NCI-H2227 treated with DMSO at 0.1 percent for 48 hours (cell line): ENCODE data around the gene BRICD5.

Experiments
- DNase-seq: peaks from one replicate; lab custom pipeline; 2025; lab: John Stamatoyannopoulos, UW

BRICD5 gene

DNA sequence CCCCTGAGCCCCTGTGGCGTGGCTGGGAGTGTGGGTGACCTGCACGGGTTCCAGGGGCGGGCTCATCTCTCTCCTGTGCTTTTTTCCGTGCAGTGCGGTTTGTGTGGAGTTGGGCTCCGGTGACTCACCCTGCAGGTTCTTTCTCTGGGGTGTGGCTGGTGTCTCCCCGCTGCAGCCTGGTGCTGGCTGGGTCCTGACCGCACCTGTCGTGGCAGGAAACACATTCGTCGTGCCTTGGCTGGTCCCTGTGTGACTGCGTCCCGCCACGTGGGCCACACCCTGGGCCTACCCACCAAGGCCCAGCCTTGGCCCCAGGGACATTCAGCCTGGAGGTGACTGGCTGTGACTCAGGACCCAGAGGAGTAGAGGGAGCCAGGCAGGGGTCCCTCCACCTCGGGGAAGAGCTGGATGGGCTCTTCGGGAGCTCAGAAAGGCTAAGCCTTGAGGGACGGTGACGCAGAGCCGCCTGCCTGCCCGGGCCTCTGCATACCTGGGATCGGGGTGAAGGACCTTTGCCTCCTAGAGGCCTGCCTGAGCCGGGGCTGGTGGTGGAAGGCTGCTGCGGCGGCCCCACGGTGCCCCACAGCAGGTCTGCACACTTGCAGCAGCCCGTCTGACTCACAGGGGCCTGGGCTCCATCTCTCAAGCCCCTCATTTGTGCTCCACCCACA, 47.3 kb downstream of the BRICD5 start:
- no peak for DNase-seq

- DNase-seq: no peak
Observed at GRCh38 chr16:2162676-2163118, 48.0 kb downstream of the BRICD5 start.

DNA sequence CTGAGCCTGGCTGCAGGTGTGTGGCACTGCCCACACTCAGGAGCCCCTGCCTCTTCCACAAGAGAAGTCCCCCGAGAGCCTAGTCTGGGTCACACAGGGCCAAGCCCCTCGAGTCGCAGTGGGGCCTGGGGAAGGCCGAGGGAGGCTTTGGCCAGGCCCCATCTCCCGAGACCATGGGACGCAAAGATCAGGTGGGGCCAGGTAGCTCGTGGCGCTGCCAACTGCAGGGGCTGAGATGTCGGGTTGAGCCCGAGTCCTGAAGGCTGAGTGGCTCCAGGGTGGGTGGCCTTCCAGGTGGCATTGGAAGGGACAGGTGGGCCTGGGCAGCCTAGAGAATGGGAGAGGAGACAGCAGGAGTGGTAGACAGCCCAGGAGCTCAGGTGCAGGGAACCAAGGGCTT, 48.8 kb downstream of the BRICD5 start:
- no peak for DNase-seq

GRCh38 chr16:2160915-2161551, 49.6 kb downstream of the BRICD5 start:
- DNase-seq: no peak
